Heart right ventricle (tissue), 16 donors: ENCODE data around the gene TRAM2. TPM values are rescaled to one million over a fixed set of nuclear protein-coding genes. Genes with fewer than 3 reads are reported as not detected.

Source experiments
- ATAC-seq, 8 donors: fragments of 200-7000 bp; cut with Tn5 transposase; one replicate each; pipeline ENCODE4 v1.9.1; 2020; ENCODE audit warnings: mild to moderate bottlenecking in 8 of 8, moderate library complexity in 8 of 8, moderate number of reproducible peaks in 1 of 8
- DNase-seq, 2 donors: peaks; one replicate each; pipeline ENCODE4 v3.0.0-alpha.2; 2020
- H3K27ac ChIP-seq, 10 donors: fragments of 200-600 bp; sonication (generic) in 2 of 10; one replicate each; pipeline versions ENCODE4 v1.5.0 to v1.8.0; 2020 to 2022; ENCODE audit warnings: mild to moderate bottlenecking in 3 of 10
- H3K27me3 ChIP-seq, 7 donors: fragments of 200-600 bp; one replicate each; pipeline ENCODE4 v1.8.0; 2021 to 2022; ENCODE audit warnings: mild to moderate bottlenecking in 2 of 7
- H3K36me3 ChIP-seq, 9 donors: fragments of 200-600 bp; sonication (generic) in 1 of 9; one replicate each; pipeline versions ENCODE4 v1.5.0 to v1.8.0; 2020 to 2022; ENCODE audit warnings: mild to moderate bottlenecking in 2 of 9
- H3K4me1 ChIP-seq, 9 donors: fragments of 200-600 bp; sonication (generic) in 1 of 9; one replicate each; pipeline versions ENCODE4 v1.5.0 to v1.8.0; 2020 to 2022; ENCODE audit warnings: mild to moderate bottlenecking in 4 of 9
- H3K4me3 ChIP-seq, 10 donors: fragments of 200-600 bp; sonication (generic) in 2 of 10; one replicate each; pipeline versions ENCODE4 v1.5.0 to v1.8.0; 2020 to 2022; ENCODE audit warnings: mild to moderate bottlenecking in 7 of 10, moderate library complexity in 2 of 10
- H3K9me3 ChIP-seq, 11 donors: fragments of 200-600 bp in 10 of 11; sonication (generic) in 2 of 11; one replicate each; pipeline versions ENCODE4 v1.5.0 to v1.8.0; 2013 to 2022; ENCODE audit warnings: mild to moderate bottlenecking in 2 of 11, control low read depth in 1 of 11, moderate library complexity in 1 of 11
- WGBS, 2 donors: extraction: QIAGEN DNeasy Blood & Tissue Kit; methylation state at CpG; one replicate each; pipeline ENCODE4 v1.1.7; 2013; ENCODE audit warnings: inconsistent platforms in 1 of 2; 5-methylcytosine and 5-hydroxymethylcytosine counted together
- intact Hi-C, 10 donors: fragments of 100-400 bp; cut with DNase I; formaldehyde crosslinking; loops; one replicate each; pipeline versions ENCODE4 v1.11.1 to v1.14.2; 2022
- polyA plus RNA-seq, 2 donors: library from polyadenylated mRNA; stranded (reverse); fragments of 200-250 nt; gene quantifications; one replicate each; pipeline ENCODE4 v1.2.3, GENCODE V29; 2013
- total RNA-seq, 10 donors: library from RNA; stranded (reverse); fragmentation: NEBNext Ultra II Directional in 3 of 10; extraction: Animal tissue kit (Norgen Biotek cat#: 25700) in 3 of 10; gene quantifications; one replicate each; pipeline versions ENCODE4 v1.2.1 to v1.2.4, GENCODE V29; 2021 to 2023
- TF ChIP-seq, protein P1 (sequence below), 9 donors: fragments of 200-600 bp; sonication (generic) in 2 of 9; IDR thresholded peaks; one replicate each; pipeline versions ENCODE4 v1.5.0 to v1.8.0; 2021 to 2022; ENCODE audit warnings: antibody characterized with exemption in 9 of 9, mild to moderate bottlenecking in 5 of 9, moderate library complexity in 1 of 9
- donor health status: Arrhythmogenic right ventricular cardiomyopathy.
- donor health status: ischemic (EF 13 %, LVEDD 7.1; RV severe dilation, severe dysfunction).
- donor health status: healthy with polysubstance abuse.
- donor health status: DM: no; HTN: yes; CAD: no.
- donor health status: DM: no; HTN: no; CAD: no.
- donor health status: ischemic (EF 25% LVEDD 6.9; RV normal size, moderate dysfunction).
- donor health status: ischemic (EF 25% LVEDD 5.7; RV mildly dilated, moderate dysfunction).
- donor health status: healthy.
- donor health status: DM: yes; HTN: yes; CAD: no.
- donor health status: Ischemic cardiomyopathy.
- donor health status: ischemic (EF 35%, LVEDD 5.7; RV mildly dilated, moderate dysfunction).
- donor health status: nonischemic (EF 11% LVEDD 7.7; RV severe dilation, severe dysfunction).
- donor health status: DM: yes; HTN: yes; CAD: no.
- donor health status: PGD.
- donor health status: ischemic (EF 29% LVEDD 5.4; RV normal size, mild dysfunction).
- donor health status: nonischemic (EF 23%, LVEDD 6.1; RV moderate dilation, normal function).

The TRAM2 gene
- total and polyA plus RNA-seq, 12 donors: 5.0 to 17.3 (median 10.6) TPM

- H3K4me1 ChIP-seq: peaks cover 0 to 51% (median 38%) of the 10 kb centered on the region in 9 donors
- WGBS, 2 donors: 91% methylated on average over 5 of the region's 5 CpGs
- H3K9me3 ChIP-seq: no peaks in the 10 kb centered on the region
- H3K4me3 ChIP-seq: no peak overlapping the region
- intact Hi-C loops: no loop called here
- H3K27ac ChIP-seq: no peak overlapping the region
- DNase-seq (no peak), ATAC-seq (no peak)
- no peaks in the 10 kb centered on the region for H3K27me3 ChIP-seq
- TF ChIP-seq, protein P1, sequence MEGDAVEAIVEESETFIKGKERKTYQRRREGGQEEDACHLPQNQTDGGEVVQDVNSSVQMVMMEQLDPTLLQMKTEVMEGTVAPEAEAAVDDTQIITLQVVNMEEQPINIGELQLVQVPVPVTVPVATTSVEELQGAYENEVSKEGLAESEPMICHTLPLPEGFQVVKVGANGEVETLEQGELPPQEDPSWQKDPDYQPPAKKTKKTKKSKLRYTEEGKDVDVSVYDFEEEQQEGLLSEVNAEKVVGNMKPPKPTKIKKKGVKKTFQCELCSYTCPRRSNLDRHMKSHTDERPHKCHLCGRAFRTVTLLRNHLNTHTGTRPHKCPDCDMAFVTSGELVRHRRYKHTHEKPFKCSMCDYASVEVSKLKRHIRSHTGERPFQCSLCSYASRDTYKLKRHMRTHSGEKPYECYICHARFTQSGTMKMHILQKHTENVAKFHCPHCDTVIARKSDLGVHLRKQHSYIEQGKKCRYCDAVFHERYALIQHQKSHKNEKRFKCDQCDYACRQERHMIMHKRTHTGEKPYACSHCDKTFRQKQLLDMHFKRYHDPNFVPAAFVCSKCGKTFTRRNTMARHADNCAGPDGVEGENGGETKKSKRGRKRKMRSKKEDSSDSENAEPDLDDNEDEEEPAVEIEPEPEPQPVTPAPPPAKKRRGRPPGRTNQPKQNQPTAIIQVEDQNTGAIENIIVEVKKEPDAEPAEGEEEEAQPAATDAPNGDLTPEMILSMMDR (IDR thresholded peaks at IDR 0.05): no peak
- peaks cover 0 to 35% (median 18%) of the 10 kb centered on the region in 9 donors for H3K36me3 ChIP-seq
Observed at GRCh38 chr6:52535711-52536423, 41.0 kb downstream of the TRAM2 start.

DNA sequence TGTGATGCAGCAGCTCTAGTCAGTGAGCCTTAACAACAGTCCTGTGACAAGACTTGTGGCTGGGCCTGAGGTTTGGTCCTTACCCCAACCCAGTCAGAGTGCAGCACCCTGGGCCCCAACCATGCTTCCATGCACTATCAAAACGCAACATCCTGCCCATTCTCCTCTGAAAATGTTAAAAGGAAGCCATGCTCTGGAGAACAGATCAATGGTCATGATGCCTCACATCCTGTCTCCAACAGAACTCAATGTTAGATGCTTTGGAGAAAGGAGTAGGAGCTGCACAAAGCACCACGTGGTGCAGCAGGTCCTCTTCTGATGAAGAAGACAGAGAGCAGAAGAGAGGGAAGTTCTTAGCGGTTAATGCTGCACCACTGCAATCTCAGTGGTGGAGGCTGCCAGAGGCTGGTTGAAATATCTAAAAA lies 41.9 kb downstream of the TRAM2 start:
- Histone ChIP-seq H3K9me3 (no peaks in the 10 kb centered on the region), H3K4me3 (no peak overlapping the region), H3K36me3 (peaks cover 0 to 42% (median 18%) of the 10 kb centered on the region in 9 donors), H3K4me1 (peaks cover 0 to 42% (median 30%) of the 10 kb centered on the region in 9 donors), H3K27ac (peak overlapping the region in 1 of 10 donors; percentile 20), H3K27me3 (no peaks in the 10 kb centered on the region)
- ATAC-seq (peak in 2 of 8 donors; percentile 20 to 26), DNase-seq (no peak)
- intact Hi-C loops: no loop called here
- 69 to 79% methylated on average over 3 of the region's 3 CpGs for WGBS, 2 donors
- TF ChIP-seq, protein P1 (IDR thresholded peaks at IDR 0.05): no peak

DNA sequence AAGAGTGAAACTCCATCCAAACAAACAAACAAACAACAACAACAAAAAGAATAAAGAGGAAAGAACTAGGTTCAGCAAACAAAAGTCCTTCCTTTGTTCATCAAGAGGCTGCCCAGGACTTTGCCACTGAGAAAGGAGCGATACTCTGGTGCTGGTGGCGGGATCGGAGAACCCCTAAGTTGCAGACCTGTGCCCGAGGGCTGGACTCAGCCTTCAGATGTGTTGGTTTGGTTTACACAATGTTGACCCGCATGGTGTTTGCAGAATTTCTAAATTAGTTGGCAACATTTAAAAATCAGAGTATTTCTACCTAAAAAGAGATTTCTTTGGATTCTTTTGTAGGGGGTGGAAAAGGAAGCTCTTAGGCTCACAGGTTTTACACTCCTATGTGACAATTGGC lies 42.5 kb downstream of the TRAM2 start:
- WGBS, 2 donors: 99 to 100% methylated on average over 5 of the region's 5 CpGs
- DNase-seq: no peak
- ATAC-seq: no peak
- Histone ChIP-seq H3K27ac (peak overlapping the region in 1 of 10 donors; percentile 20), H3K27me3 (no peaks in the 10 kb centered on the region), H3K4me1 (peaks cover 0 to 36% (median 26%) of the 10 kb centered on the region in 9 donors), H3K4me3 (no peak overlapping the region), H3K9me3 (no peaks in the 10 kb centered on the region), H3K36me3 (peaks cover 0 to 43% (median 18%) of the 10 kb centered on the region in 9 donors)
- intact Hi-C loops: no loop called here
- TF ChIP-seq, protein P1 (IDR thresholded peaks at IDR 0.05): no peak

- no peak for DNase-seq
- Histone ChIP-seq H3K4me1 (peaks cover 0 to 28% (median 22%) of the 10 kb centered on the region in 9 donors), H3K36me3 (peaks cover 0 to 44% (median 18%) of the 10 kb centered on the region in 9 donors), H3K9me3 (no peaks in the 10 kb centered on the region), H3K27me3 (no peaks in the 10 kb centered on the region), H3K27ac (no peak overlapping the region), H3K4me3 (no peak overlapping the region)
- 96 to 99% methylated on average over 2 of the region's 2 CpGs for WGBS, 2 donors
- TF ChIP-seq, protein P1 (IDR thresholded peaks at IDR 0.05): no peak
- no peak for ATAC-seq
- intact Hi-C loops: no loop called here
Observed at GRCh38 chr6:52533491-52533890, 43.4 kb downstream of the TRAM2 start.
